Measurements from ENCODE around the gene LIM2.

DNA sequence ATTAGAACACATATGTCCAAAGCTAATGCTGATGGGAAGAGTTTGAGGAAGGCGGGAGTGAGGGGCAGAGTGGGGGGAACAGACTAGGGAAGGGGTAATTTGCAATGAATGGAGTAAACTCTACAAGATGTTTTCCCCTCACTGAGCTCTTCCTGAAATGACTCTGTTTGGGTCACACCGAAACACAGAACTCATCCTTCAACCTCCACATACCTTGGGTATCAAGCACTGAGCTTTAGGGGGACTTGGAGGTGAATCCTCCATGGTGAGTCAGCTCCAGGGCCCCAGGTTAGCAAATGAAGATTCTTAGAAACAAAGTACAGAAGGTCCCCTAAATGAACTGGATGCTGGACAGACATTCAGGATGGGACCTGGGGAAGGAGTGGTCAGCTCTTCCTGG lies 30.9 kb upstream of the LIM2 start:
- TF ChIP-seq, protein P1, sequence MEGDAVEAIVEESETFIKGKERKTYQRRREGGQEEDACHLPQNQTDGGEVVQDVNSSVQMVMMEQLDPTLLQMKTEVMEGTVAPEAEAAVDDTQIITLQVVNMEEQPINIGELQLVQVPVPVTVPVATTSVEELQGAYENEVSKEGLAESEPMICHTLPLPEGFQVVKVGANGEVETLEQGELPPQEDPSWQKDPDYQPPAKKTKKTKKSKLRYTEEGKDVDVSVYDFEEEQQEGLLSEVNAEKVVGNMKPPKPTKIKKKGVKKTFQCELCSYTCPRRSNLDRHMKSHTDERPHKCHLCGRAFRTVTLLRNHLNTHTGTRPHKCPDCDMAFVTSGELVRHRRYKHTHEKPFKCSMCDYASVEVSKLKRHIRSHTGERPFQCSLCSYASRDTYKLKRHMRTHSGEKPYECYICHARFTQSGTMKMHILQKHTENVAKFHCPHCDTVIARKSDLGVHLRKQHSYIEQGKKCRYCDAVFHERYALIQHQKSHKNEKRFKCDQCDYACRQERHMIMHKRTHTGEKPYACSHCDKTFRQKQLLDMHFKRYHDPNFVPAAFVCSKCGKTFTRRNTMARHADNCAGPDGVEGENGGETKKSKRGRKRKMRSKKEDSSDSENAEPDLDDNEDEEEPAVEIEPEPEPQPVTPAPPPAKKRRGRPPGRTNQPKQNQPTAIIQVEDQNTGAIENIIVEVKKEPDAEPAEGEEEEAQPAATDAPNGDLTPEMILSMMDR (IDR thresholded peaks at IDR 0.05 in 8 of 11, conservative IDR thresholded peaks at IDR 0.05 in 3 of 11) = no peak
- no peak for TF ChIP-seq POLR2A (IDR thresholded peaks at IDR 0.05)
- TF ChIP-seq POLR2AphosphoS5 (IDR thresholded peaks at IDR 0.05) = no peak
